Liver (tissue), 3 donors: ENCODE measurements around the gene MAST2.

Source experiments
- CTCF ChIP-seq: fragments of 150-350 bp; IDR thresholded peaks from 2 replicates; pipeline ENCODE4 v1.5.1; 2017; ENCODE audit warnings: improper control_type of control experiment, low read depth, low read length; ENCODE audit not compliant: missing input control
- TAF1 ChIP-seq: conservative IDR thresholded peaks from 2 replicates; pipeline ENCODE4 v1.6.1; 2016; ENCODE audit warnings: antibody characterized with exemption, mild to moderate bottlenecking
- TF ChIP-seq, protein P1 (sequence below): IDR thresholded peaks from 2 replicates; pipeline ENCODE4 v1.6.1; 2016; ENCODE audit warnings: antibody characterized with exemption
- donor health status: healthy.
- donor health status: healthy.

DNA sequence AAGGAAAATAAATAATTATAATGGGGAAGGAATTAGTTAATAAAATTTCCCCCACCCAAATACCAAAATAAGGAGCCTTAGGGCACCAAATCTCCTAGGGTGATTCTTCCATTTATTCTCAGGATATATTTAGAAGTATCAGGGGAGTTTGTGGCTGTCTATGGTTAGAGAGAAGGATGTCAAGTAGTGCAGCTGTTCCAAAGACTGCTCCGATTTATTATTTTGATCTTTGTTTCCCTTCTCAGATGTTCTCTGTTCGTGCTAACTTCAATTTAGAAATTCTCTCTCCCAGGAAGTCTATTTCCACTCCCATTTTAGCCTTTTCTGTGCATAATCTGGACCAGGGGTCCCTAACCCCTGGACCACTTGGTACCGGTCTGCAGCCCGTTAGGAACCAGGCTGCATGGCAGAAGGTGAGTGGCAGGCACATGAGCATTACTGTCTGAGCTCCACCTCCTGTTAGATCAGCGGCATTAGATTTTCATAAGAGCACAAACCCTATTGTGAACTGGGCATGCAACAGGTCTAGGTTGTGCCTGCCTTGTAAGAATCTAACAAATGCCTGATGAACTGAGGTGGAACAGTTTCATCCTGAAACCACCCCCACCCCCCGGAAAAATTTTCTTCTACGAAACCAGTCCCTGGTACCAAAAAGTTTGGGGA lies 9.3 kb upstream of the MAST2 start:
- no peak for TF ChIP-seq CTCF
- TF ChIP-seq TAF1, result no peak
- TF ChIP-seq, protein P1, sequence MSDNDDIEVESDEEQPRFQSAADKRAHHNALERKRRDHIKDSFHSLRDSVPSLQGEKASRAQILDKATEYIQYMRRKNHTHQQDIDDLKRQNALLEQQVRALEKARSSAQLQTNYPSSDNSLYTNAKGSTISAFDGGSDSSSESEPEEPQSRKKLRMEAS, result no peak
